Keratinocyte (primary cell): ENCODE results near the gene PDX1. TPM values are rescaled to one million over a fixed set of nuclear protein-coding genes. Genes with fewer than 3 reads are reported as not detected.
A peak's percentile ranks its signal among the peaks of the same experiment; 100 is the strongest.

ENCODE experiments used
- DNase-seq: peaks from one replicate; pipeline ENCODE4 v3.0.0-alpha.2; 2011; ENCODE audit warnings: low read depth, missing footprints, low spot score
- FAIRE-seq: peaks from 2 replicates; lab custom pipeline; 2011; peaks lifted over from hg19 to GRCh38; lab: Jason Lieb, UNC
- H2AFZ ChIP-seq: 2 replicates; pipeline ENCODE4 v1.6.0; 2012; ENCODE audit warnings: low read length, control low read depth, inconsistent platforms; ENCODE audit not compliant: control insufficient read depth
- H3K27ac ChIP-seq: 2 replicates; pipeline ENCODE4 v1.5.1; 2011; ENCODE audit warnings: low read length; ENCODE audit not compliant: control insufficient read depth, insufficient read depth
- H3K27me3 ChIP-seq: 3 replicates; pipeline ENCODE4 v1.6.0; 2011; ENCODE audit warnings: low read length; ENCODE audit not compliant: control insufficient read depth, insufficient read depth; ENCODE audit errors: extremely low read depth
- H3K36me3 ChIP-seq, 2 experiments: 2 replicates in 1 of 2; 3 replicates in 1 of 2; pipeline ENCODE4 v1.5.1; 2011; ENCODE audit warnings: low read length in 2 of 2, mild to moderate bottlenecking in 1 of 2; ENCODE audit not compliant: control insufficient read depth in 2 of 2, insufficient read depth in 2 of 2; ENCODE audit errors: extremely low read depth in 1 of 2
- H3K4me1 ChIP-seq: 3 replicates; pipeline ENCODE4 v1.5.1; 2011; ENCODE audit warnings: low read length; ENCODE audit not compliant: control insufficient read depth, insufficient read depth; ENCODE audit errors: extremely low read depth
- H3K4me2 ChIP-seq: 3 replicates; pipeline ENCODE4 v1.6.0; 2011; ENCODE audit warnings: low read depth, low read length; ENCODE audit not compliant: control insufficient read depth, insufficient read depth; ENCODE audit errors: extremely low read depth
- H3K4me3 ChIP-seq, 3 experiments: fragments of 200-600 bp in 1 of 3; sonication (generic) in 1 of 3; 2 replicates in 2 of 3; 3 replicates in 1 of 3; pipeline ENCODE4 v1.5.1; 2011 to 2016; ENCODE audit warnings: low read length in 3 of 3, mild to moderate bottlenecking in 3 of 3, control low read depth in 2 of 3, inconsistent platforms in 1 of 3, low read depth in 1 of 3, mixed read lengths in 1 of 3, mixed run types in 1 of 3, moderate library complexity in 1 of 3; ENCODE audit not compliant: control insufficient read depth in 2 of 3, insufficient read depth in 2 of 3; ENCODE audit errors: extremely low read depth in 1 of 3
- H3K79me2 ChIP-seq: 2 replicates; pipeline ENCODE4 v1.6.0; 2012; ENCODE audit warnings: low read length; ENCODE audit not compliant: control insufficient read depth, insufficient read depth
- H3K9ac ChIP-seq: 3 replicates; pipeline ENCODE4 v1.6.0; 2011; ENCODE audit warnings: low read length; ENCODE audit not compliant: control insufficient read depth, insufficient read depth; ENCODE audit errors: extremely low read depth
- H3K9me1 ChIP-seq: 3 replicates; pipeline ENCODE4 v1.6.0; 2011; ENCODE audit warnings: low read length; ENCODE audit not compliant: control insufficient read depth, insufficient read depth; ENCODE audit errors: extremely low read depth
- H3K9me3 ChIP-seq: 2 replicates; pipeline ENCODE4 v1.5.1; 2012; ENCODE audit warnings: low read depth, low read length; ENCODE audit not compliant: control insufficient read depth
- H4K20me1 ChIP-seq: 3 replicates; pipeline ENCODE4 v1.6.0; 2011; ENCODE audit warnings: low read length; ENCODE audit not compliant: control insufficient read depth, insufficient read depth; ENCODE audit errors: extremely low read depth
- EZH2 ChIP-seq: IDR thresholded peaks from one replicate; pipeline ENCODE4 v1.6.1; 2012; ENCODE audit warnings: inconsistent platforms, mild to moderate bottlenecking, low read length, moderate library complexity
- dilution Hi-C: fragments of 300-500 bp; cut with MboI; formaldehyde crosslinking; loops from one replicate; pipeline ENCODE4 v1.7.0; 2020; ENCODE audit warnings: low sequenced_read_pairs; ENCODE audit not compliant: extremely low pct_ligation_motif_present
- polyA plus RNA-seq, 5 experiments: library from polyadenylated mRNA; depleted of rRNA in 3 of 5; stranded (reverse) in 3 of 5; stranded (forward) in 1 of 5; unstranded in 1 of 5; fragments of >200 nt; gene quantifications; 1 replicate in 1 of 5; 2 replicates in 3 of 5; 3 replicates in 1 of 5; pipeline versions ENCODE4 v1.2.1 to v1.2.3, GENCODE V29; 2011 to 2012; ENCODE audit warnings: missing spikeins in 2 of 5, low read depth in 1 of 5, low replicate concordance in 1 of 5
- TF ChIP-seq, protein P1 (sequence below), 3 experiments: IDR thresholded peaks in 1 of 3; conservative IDR thresholded peaks in 1 of 3; optimal IDR thresholded peaks in 1 of 3; 2 replicates in 2 of 3; 3 replicates in 1 of 3; pipeline versions ENCODE3 to v1.5.1; 2011; ENCODE audit warnings: low read length in 3 of 3, mild to moderate bottlenecking in 3 of 3, moderate library complexity in 2 of 3, control low read depth in 1 of 3, inconsistent platforms in 1 of 3; ENCODE audit not compliant: insufficient read depth in 2 of 3; ENCODE audit errors: extremely low read depth in 1 of 3

The PDX1 gene
- polyA plus RNA-seq, 1 donor (not counting 4 experiments of a cell fraction or from before 2014, with no cell fraction given), result not detected

DNA sequence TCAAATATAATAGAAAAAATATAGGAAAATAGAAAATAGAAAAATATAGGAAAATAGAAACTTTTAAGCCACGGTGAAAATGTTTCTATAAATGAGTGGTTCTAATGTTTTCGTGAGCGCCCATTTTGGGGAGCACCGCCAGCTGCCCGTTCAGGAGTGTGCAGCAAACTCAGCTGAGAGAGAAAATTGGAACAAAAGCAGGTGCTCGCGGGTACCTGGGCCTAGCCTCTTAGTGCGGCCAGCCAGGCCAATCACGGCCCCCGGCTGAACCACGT, 204 bp upstream of the PDX1 start:
- TF ChIP-seq, protein P1, sequence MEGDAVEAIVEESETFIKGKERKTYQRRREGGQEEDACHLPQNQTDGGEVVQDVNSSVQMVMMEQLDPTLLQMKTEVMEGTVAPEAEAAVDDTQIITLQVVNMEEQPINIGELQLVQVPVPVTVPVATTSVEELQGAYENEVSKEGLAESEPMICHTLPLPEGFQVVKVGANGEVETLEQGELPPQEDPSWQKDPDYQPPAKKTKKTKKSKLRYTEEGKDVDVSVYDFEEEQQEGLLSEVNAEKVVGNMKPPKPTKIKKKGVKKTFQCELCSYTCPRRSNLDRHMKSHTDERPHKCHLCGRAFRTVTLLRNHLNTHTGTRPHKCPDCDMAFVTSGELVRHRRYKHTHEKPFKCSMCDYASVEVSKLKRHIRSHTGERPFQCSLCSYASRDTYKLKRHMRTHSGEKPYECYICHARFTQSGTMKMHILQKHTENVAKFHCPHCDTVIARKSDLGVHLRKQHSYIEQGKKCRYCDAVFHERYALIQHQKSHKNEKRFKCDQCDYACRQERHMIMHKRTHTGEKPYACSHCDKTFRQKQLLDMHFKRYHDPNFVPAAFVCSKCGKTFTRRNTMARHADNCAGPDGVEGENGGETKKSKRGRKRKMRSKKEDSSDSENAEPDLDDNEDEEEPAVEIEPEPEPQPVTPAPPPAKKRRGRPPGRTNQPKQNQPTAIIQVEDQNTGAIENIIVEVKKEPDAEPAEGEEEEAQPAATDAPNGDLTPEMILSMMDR (optimal IDR thresholded peaks at IDR 0.05 in 1 of 3, IDR thresholded peaks at IDR 0.05 in 1 of 3, conservative IDR thresholded peaks at IDR 0.05 in 1 of 3; ENCODE audit: extremely low read depth in 1 of 3, insufficient read depth in 2 of 3, low read length in 3 of 3), result no peak
- TF ChIP-seq EZH2, result peak; percentile 80
- Histone ChIP-seq H3K79me2 (no peaks in the 10 kb centered on the region), H3K27ac (no peak overlapping the region), H3K36me3 (no peaks in the 10 kb centered on the region), H3K4me2 (peak overlapping the region; percentile 37), H3K4me3 (peak overlapping the region in 2 of 3 experiments; percentile 16 to 51), H2AFZ (no peak overlapping the region), H3K9me1 (no peaks in the 10 kb centered on the region), H3K9ac (no peak overlapping the region), H3K27me3 (peaks cover 89% of the 10 kb centered on the region), H3K9me3 (peaks cover 7% of the 10 kb centered on the region), H4K20me1 (peaks cover 5% of the 10 kb centered on the region), H3K4me1 (peaks cover 2% of the 10 kb centered on the region)
- dilution Hi-C loops, result no loop called here
- DNase-seq (no peak), FAIRE-seq (no peak)

DNA sequence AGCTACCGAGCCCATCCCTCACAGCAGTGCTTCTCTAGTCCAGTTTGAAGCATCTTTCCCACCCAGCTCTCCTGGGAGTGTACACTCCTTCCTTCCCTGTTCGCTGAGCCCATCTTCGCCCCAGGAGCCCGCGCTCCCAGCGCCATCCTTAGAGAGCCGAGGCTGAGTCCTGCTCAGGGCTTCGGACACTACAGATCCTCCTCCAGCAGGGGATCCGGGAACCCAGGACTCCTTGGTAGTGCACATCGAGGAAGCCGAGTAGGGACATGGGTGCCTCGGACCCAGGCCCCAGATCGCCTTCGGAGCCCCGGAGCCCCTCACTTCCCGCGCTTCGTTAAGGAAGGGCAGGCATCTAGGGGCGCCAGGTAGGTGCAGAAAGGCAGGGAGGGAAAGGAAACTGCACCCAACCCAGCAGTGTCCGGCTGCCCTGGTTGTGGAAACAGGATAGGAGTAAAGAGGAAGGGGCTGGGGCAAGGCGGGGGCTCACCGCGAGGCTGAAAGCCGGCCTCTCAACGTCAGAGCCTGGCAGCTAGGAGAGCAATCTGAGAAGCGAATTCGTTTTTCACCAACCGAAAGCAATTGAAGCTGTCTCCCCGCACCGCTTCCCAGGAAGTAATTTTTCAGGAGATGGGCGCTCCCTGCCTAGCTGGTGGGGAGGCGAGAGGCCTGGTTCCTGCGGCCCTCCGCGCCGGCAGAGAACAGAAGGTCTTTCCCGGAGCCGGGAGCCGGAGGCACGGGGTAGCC, 1.0 kb downstream of the PDX1 start:
- H3K4me1 ChIP-seq, result peaks cover 2% of the 10 kb centered on the region
- peak overlapping the region; percentile 78 for H3K4me2 ChIP-seq
- H4K20me1 ChIP-seq, result peaks cover 5% of the 10 kb centered on the region

More for the DNA sequence above, 1.0 kb downstream of the PDX1 start:
- FAIRE-seq, result no peak
- dilution Hi-C loops, result no loop called here
- no peaks in the 10 kb centered on the region for H3K79me2 ChIP-seq
- no peaks in the 10 kb centered on the region for H3K9me1 ChIP-seq
- peak overlapping the region; percentile 14 to 44 (median 36) for H3K4me3 ChIP-seq
- no peak overlapping the region for H3K9ac ChIP-seq
- DNase-seq, result no peak
- H3K36me3 ChIP-seq, result no peaks in the 10 kb centered on the region
- peaks cover 100% of the 10 kb centered on the region for H3K27me3 ChIP-seq
- TF ChIP-seq, protein P1 (optimal IDR thresholded peaks at IDR 0.05 in 1 of 3, IDR thresholded peaks at IDR 0.05 in 1 of 3, conservative IDR thresholded peaks at IDR 0.05 in 1 of 3; ENCODE audit: extremely low read depth in 1 of 3, insufficient read depth in 2 of 3, low read length in 3 of 3), result no peak
- TF ChIP-seq EZH2, result peak; percentile 84
- peaks cover 7% of the 10 kb centered on the region for H3K9me3 ChIP-seq
- H3K27ac ChIP-seq, result no peak overlapping the region
- H2AFZ ChIP-seq, result peak overlapping the region; percentile 26
